IPS-15b (cell line): Measurements from ENCODE around the gene C2orf69.

Experiments
- H3K27me3 ChIP-seq: one replicate; pipeline ENCODE4 v1.6.1; 2013; ENCODE audit warnings: low read length; ENCODE audit not compliant: control insufficient read depth, insufficient read depth
- H3K36me3 ChIP-seq: one replicate; pipeline ENCODE4 v1.6.1; 2013; ENCODE audit warnings: low read length; ENCODE audit not compliant: control insufficient read depth, insufficient read depth
- H3K4me1 ChIP-seq: one replicate; pipeline ENCODE4 v1.6.1; 2013; ENCODE audit warnings: mild to moderate bottlenecking, low read length; ENCODE audit not compliant: control insufficient read depth, insufficient read depth
- H3K4me3 ChIP-seq: one replicate; pipeline ENCODE4 v1.5.1; 2013; ENCODE audit warnings: low read depth, low read length
- H3K9ac ChIP-seq: one replicate; pipeline ENCODE4 v1.6.1; 2013; ENCODE audit warnings: low read depth, mild to moderate bottlenecking, low read length
- H3K9me3 ChIP-seq: one replicate; pipeline ENCODE4 v1.6.1; 2013; ENCODE audit warnings: mild to moderate bottlenecking, low read length; ENCODE audit not compliant: control insufficient read depth, insufficient read depth

The C2orf69 gene

GRCh38 chr2:199975273-199975895 lies 64.3 kb downstream of the C2orf69 start:
- Histone ChIP-seq H3K9ac (no peak overlapping the region), H3K36me3 (no peaks in the 10 kb centered on the region), H3K4me1 (peaks cover 5% of the 10 kb centered on the region), H3K27me3 (no peaks in the 10 kb centered on the region), H3K4me3 (no peak overlapping the region), H3K9me3 (no peaks in the 10 kb centered on the region)
